ENCODE data around the gene HOXB8.

HOXB8 gene

DNA sequence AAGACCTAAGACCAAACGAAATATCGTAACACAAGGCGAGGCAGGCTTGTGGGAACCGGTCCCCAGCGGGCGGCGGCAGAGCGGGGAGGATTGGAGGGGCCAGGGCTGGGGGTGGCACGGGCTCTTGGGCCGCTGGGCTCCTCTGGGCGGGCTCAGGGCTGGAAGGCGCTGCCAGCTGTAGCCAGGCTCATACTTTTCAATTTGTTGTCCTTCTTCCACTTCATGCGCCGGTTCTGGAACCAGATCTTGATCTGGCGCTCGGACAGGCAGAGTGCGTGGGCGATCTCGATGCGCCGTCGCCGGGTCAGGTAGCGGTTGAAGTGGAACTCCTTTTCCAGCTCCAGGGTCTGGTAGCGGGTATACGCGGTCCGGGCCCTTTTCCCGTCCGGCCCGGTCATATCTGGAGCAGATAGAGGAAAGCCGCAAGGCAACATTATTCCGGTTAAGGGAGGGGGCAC is 23.0 kb downstream of the HOXB8 start:
- Histone ChIP-seq H3K36me3 (ENCODE audit: low read length) (no peaks in the 10 kb centered on the region), H4K20me1 (ENCODE audit: low read depth, low read length) (no peaks in the 10 kb centered on the region), H3K9ac (ENCODE audit: low read length) (no peak overlapping the region), H3K9me2 (replicated peaks; ENCODE audit: insufficient read depth, low read length) (no peaks in the 10 kb centered on the region), H3K27me3 (ENCODE audit: low read length) (no peaks in the 10 kb centered on the region), H2AFZ (ENCODE audit: low read depth, low read length, severe bottlenecking) (no peak overlapping the region), H3K4me2 (ENCODE audit: low read depth, low read length, poor library complexity, severe bottlenecking) (no peak overlapping the region), H3K9me3 (ENCODE audit: insufficient read depth, low read length) (no peaks in the 10 kb centered on the region), H3K4me3 (ENCODE audit: insufficient read depth, low read length, poor library complexity, severe bottlenecking) (no peak overlapping the region), H3F3A (ENCODE audit: insufficient read depth) (no peaks in the 10 kb centered on the region), H3K79me2 (ENCODE audit: insufficient read depth, low read length) (no peaks in the 10 kb centered on the region), H3K27ac (ENCODE audit: low read depth, low read length) (no peak overlapping the region)
- TF ChIP-seq EZH2phosphoT487 (conservative IDR thresholded peaks at IDR 0.05; ENCODE audit: low read length), result no peak
- TF ChIP-seq, protein P1, sequence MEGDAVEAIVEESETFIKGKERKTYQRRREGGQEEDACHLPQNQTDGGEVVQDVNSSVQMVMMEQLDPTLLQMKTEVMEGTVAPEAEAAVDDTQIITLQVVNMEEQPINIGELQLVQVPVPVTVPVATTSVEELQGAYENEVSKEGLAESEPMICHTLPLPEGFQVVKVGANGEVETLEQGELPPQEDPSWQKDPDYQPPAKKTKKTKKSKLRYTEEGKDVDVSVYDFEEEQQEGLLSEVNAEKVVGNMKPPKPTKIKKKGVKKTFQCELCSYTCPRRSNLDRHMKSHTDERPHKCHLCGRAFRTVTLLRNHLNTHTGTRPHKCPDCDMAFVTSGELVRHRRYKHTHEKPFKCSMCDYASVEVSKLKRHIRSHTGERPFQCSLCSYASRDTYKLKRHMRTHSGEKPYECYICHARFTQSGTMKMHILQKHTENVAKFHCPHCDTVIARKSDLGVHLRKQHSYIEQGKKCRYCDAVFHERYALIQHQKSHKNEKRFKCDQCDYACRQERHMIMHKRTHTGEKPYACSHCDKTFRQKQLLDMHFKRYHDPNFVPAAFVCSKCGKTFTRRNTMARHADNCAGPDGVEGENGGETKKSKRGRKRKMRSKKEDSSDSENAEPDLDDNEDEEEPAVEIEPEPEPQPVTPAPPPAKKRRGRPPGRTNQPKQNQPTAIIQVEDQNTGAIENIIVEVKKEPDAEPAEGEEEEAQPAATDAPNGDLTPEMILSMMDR (IDR thresholded peaks at IDR 0.05; ENCODE audit: insufficient read depth, low read length, poor library complexity, severe bottlenecking), result no peak

DNA sequence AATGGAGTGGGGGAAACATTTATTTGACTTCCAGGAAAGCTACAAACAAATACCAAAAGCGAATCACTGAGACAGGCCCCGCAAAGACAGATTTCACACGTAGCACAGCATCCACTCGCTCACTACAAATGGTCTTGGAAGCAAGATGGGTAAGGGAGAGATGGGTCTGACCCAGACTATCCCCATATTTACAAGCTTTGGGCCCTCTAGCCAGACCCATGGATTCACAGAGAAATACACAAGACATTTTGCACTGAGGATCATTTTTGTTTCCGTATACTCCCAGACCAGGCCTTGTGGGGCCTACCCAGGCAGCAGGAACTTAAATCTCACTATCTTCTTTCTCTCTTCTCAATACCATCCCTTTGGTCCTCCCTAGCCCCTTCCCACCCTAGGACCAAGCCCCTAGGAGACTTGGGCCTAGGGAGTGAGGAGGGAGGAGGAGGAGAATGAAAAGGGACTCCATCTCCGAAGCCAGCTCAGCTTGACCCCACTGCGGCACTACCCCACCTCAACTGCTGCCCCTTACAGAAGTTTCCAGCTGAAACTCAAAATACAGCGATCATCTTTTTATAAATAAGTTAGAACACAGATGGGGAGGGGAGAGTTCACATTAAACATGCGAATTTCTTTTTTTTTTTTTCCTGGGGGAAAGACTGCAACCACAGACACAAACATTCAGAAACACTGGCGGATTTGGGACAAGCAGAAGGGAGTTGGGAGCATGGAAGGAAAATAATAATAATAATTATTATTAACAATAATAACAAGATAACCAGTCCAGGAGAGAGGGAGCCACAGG is 23.6 kb downstream of the HOXB8 start:
- H2AFZ ChIP-seq (ENCODE audit: low read depth, low read length, severe bottlenecking), result no peak overlapping the region
- no peaks in the 10 kb centered on the region for H3K79me2 ChIP-seq (ENCODE audit: insufficient read depth, low read length)
- H3K9ac ChIP-seq (ENCODE audit: low read length), result no peak overlapping the region
- no peaks in the 10 kb centered on the region for H3K27me3 ChIP-seq (ENCODE audit: low read length)
- no peaks in the 10 kb centered on the region for H3K9me2 ChIP-seq (replicated peaks; ENCODE audit: insufficient read depth, low read length)
- H3K4me2 ChIP-seq (ENCODE audit: low read depth, low read length, poor library complexity, severe bottlenecking), result no peak overlapping the region
- no peaks in the 10 kb centered on the region for H3K36me3 ChIP-seq (ENCODE audit: low read length)
- TF ChIP-seq, protein P1 (IDR thresholded peaks at IDR 0.05; ENCODE audit: insufficient read depth, low read length, poor library complexity, severe bottlenecking), result no peak
- no peak for TF ChIP-seq EZH2phosphoT487 (conservative IDR thresholded peaks at IDR 0.05; ENCODE audit: low read length)
- no peak overlapping the region for H3K27ac ChIP-seq (ENCODE audit: low read depth, low read length)
- no peak overlapping the region for H3K4me3 ChIP-seq (ENCODE audit: insufficient read depth, low read length, poor library complexity, severe bottlenecking)
- H3F3A ChIP-seq (ENCODE audit: insufficient read depth), result no peaks in the 10 kb centered on the region
- no peaks in the 10 kb centered on the region for H3K9me3 ChIP-seq (ENCODE audit: insufficient read depth, low read length)
- H4K20me1 ChIP-seq (ENCODE audit: low read depth, low read length), result no peaks in the 10 kb centered on the region

DNA sequence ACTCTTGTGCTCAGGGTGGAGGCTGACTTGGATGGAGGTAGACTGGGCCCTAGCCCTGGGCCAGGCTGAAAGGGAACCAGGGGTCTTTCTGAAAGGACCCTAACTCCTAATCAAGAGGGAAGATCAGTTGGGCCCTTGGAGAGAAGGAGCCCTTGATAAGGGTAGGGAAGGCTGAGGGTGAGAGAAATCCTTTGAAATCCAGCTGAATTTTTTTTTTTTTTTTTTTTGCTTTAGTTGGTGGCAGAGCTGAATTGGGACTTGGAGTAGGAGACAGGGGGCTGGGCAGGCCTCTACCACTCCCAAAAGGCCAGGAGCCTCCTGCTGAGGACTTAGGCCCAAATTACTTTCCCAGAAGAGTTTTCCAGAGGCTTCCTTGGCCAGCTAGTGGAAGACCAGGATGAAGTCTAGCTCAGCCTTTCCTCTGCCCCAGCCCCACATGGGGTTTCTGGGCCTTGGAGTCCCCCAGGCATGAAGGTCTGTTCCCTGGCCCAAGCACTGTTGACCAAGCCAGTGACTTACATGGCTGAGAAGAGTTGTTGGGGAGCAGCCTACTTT is 24.4 kb downstream of the HOXB8 start:
- H3K79me2 ChIP-seq (ENCODE audit: insufficient read depth, low read length), result no peaks in the 10 kb centered on the region
- H3F3A ChIP-seq (ENCODE audit: insufficient read depth), result no peaks in the 10 kb centered on the region
- H3K9me2 ChIP-seq (replicated peaks; ENCODE audit: insufficient read depth, low read length), result no peaks in the 10 kb centered on the region
- no peaks in the 10 kb centered on the region for H3K9me3 ChIP-seq (ENCODE audit: insufficient read depth, low read length)
- no peaks in the 10 kb centered on the region for H4K20me1 ChIP-seq (ENCODE audit: low read depth, low read length)
- no peak overlapping the region for H2AFZ ChIP-seq (ENCODE audit: low read depth, low read length, severe bottlenecking)
- no peak overlapping the region for H3K4me3 ChIP-seq (ENCODE audit: insufficient read depth, low read length, poor library complexity, severe bottlenecking)
- no peak overlapping the region for H3K4me2 ChIP-seq (ENCODE audit: low read depth, low read length, poor library complexity, severe bottlenecking)
- no peak for TF ChIP-seq EZH2phosphoT487 (conservative IDR thresholded peaks at IDR 0.05; ENCODE audit: low read length)
- TF ChIP-seq, protein P1 (IDR thresholded peaks at IDR 0.05; ENCODE audit: insufficient read depth, low read length, poor library complexity, severe bottlenecking), result no peak
- H3K36me3 ChIP-seq (ENCODE audit: low read length), result no peaks in the 10 kb centered on the region
- no peak overlapping the region for H3K27ac ChIP-seq (ENCODE audit: low read depth, low read length)
- no peaks in the 10 kb centered on the region for H3K27me3 ChIP-seq (ENCODE audit: low read length)
- H3K9ac ChIP-seq (ENCODE audit: low read length), result no peak overlapping the region

Data from SU-DHL-6 (cell line).